Measurements from ENCODE around the gene PDLIM1. TPM values are rescaled to one million over a fixed set of nuclear protein-coding genes. Genes with fewer than 3 reads are reported as not detected.

The PDLIM1 gene
- polyA plus RNA-seq, 1 experiment = 141 TPM

GRCh38 chr10:95253686-95254085, 37.1 kb downstream of the PDLIM1 start:
- TF ChIP-seq CTCF (IDR thresholded peaks at IDR 0.05; ENCODE audit: insufficient read depth, low read depth, low read length) = no peak
- ChIA-PET POLR2A (no interaction called here), CTCF (no interaction called here)
- DNase-seq (ENCODE audit: low read depth) = no peak
- Histone ChIP-seq H3K36me3 (ENCODE audit: control insufficient read depth, insufficient read depth, low read length) (peaks cover 2% of the 10 kb centered on the region; the same call in 1 of the 2 replicates), H3K4me3 (ENCODE audit: low read depth, low read length) (no peak overlapping the region), H3K27me3 (ENCODE audit: control insufficient read depth, insufficient read depth, low read length) (no peaks in the 10 kb centered on the region)

- TF ChIP-seq CTCF (IDR thresholded peaks at IDR 0.05; ENCODE audit: insufficient read depth, low read depth, low read length) = no peak
- DNase-seq (ENCODE audit: low read depth) = no peak
- peaks cover 2% of the 10 kb centered on the region; the same call in 1 of the 2 replicates for H3K36me3 ChIP-seq (ENCODE audit: control insufficient read depth, insufficient read depth, low read length)
- H3K27me3 ChIP-seq (ENCODE audit: control insufficient read depth, insufficient read depth, low read length) = no peaks in the 10 kb centered on the region
- ChIA-PET POLR2A (no interaction called here), CTCF (no interaction called here)
- no peak overlapping the region for H3K4me3 ChIP-seq (ENCODE audit: low read depth, low read length)
These were observed 37.8 kb downstream of the PDLIM1 start for GRCh38 chr10:95253007-95253406.

- DNase-seq (ENCODE audit: low read depth) = no peak
- H3K27me3 ChIP-seq (ENCODE audit: control insufficient read depth, insufficient read depth, low read length) = no peaks in the 10 kb centered on the region
- no peak overlapping the region for H3K4me3 ChIP-seq (ENCODE audit: low read depth, low read length)
- ChIA-PET CTCF (interaction anchor here (1.0 kb wide), 1 partner anchor 113 kb away, joined by 3 read pairs; no protein-coding TSS in a partner anchor), POLR2A (no interaction called here)
- no peak for TF ChIP-seq CTCF (IDR thresholded peaks at IDR 0.05; ENCODE audit: insufficient read depth, low read depth, low read length)
- H3K36me3 ChIP-seq (ENCODE audit: control insufficient read depth, insufficient read depth, low read length) = peaks cover 6% of the 10 kb centered on the region
These were observed 39.9 kb downstream of the PDLIM1 start for GRCh38 chr10:95250856-95251255.

- no peaks in the 10 kb centered on the region for H3K27me3 ChIP-seq (ENCODE audit: control insufficient read depth, insufficient read depth, low read length)
- peaks cover 14% of the 10 kb centered on the region for H3K36me3 ChIP-seq (ENCODE audit: control insufficient read depth, insufficient read depth, low read length)
- POLR2A ChIA-PET = no interaction called here
- CTCF ChIA-PET = interaction anchor here (10.1 kb wide), 1 partner anchor 111 kb away, joined by 322 read pairs; no protein-coding TSS in a partner anchor
- no peak for DNase-seq (ENCODE audit: low read depth)
- H3K4me3 ChIP-seq (ENCODE audit: low read depth, low read length) = no peak overlapping the region
- TF ChIP-seq CTCF (IDR thresholded peaks at IDR 0.05; ENCODE audit: insufficient read depth, low read depth, low read length) = no peak
These were observed 41.3 kb downstream of the PDLIM1 start for GRCh38 chr10:95249467-95249866.

GRCh38 chr10:95248989-95249388, 41.8 kb downstream of the PDLIM1 start:
- Histone ChIP-seq H3K27me3 (ENCODE audit: control insufficient read depth, insufficient read depth, low read length) (no peaks in the 10 kb centered on the region), H3K36me3 (ENCODE audit: control insufficient read depth, insufficient read depth, low read length) (peaks cover 14% of the 10 kb centered on the region), H3K4me3 (ENCODE audit: low read depth, low read length) (no peak overlapping the region)
- TF ChIP-seq CTCF (IDR thresholded peaks at IDR 0.05; ENCODE audit: insufficient read depth, low read depth, low read length) = no peak
- DNase-seq (ENCODE audit: low read depth) = no peak
- ChIA-PET CTCF (interaction anchor here (10.1 kb wide), 1 partner anchor 111 kb away, joined by 322 read pairs; no protein-coding TSS in a partner anchor), POLR2A (no interaction called here)
